HG02870 (cell line): ENCODE measurements around the gene OR5D14.

Experiments
- ATAC-seq: cut with Tn5 transposase; IDR thresholded peaks from one replicate; pipeline ENCODE4 v1.9.1; 2021; ENCODE audit warnings: mild to moderate bottlenecking, moderate library complexity; ENCODE audit not compliant: unreplicated experiment

OR5D14 gene

GRCh38 chr11:55795256-55795655 lies at the start of gene OR5D14:
Gene OR5D14 (plus strand): TSS chr11:55795556. CDS start chr11:55795556, 0 bp downstream.
- no peak for ATAC-seq

- no peak for ATAC-seq
These were observed 22.2 kb upstream of the OR5D14 start, which contains the start of gene OR5D13 for GRCh38 chr11:55773138-55773537. Gene OR5D13 (plus strand): TSS chr11:55773438. CDS start chr11:55773438, 0 bp downstream.

GRCh38 chr11:55791606-55792005 lies 3.8 kb upstream of the OR5D14 start:
- no peak for ATAC-seq

GRCh38 chr11:55793321-55793720 lies 2.0 kb upstream of the OR5D14 start:
- ATAC-seq, result no peak

- ATAC-seq, result no peak
These were observed 10.9 kb downstream of the OR5D14 start for GRCh38 chr11:55806248-55806647.

GRCh38 chr11:55811067-55811466 lies 15.7 kb downstream of the OR5D14 start, which contains the start of gene OR5L1:
Gene OR5L1 (plus strand): TSS chr11:55811367. CDS start chr11:55811467, 100 bp downstream.
- no peak for ATAC-seq

GRCh38 chr11:55819330-55819729 lies 24.0 kb downstream of the OR5D14 start, which contains the start of gene OR5D18:
Gene OR5D18 (plus strand): TSS chr11:55819630. CDS start chr11:55819630, 0 bp downstream.
- ATAC-seq, result no peak

- no peak for ATAC-seq
These were observed 31.6 kb downstream of the OR5D14 start, which contains the start of gene OR5L2 for GRCh38 chr11:55826919-55827318. Gene OR5L2 (plus strand): TSS chr11:55827219. CDS start chr11:55827219, 0 bp downstream.

GRCh38 chr11:55838452-55838851 lies 43.1 kb downstream of the OR5D14 start, which contains the start of gene OR5D16:
Gene OR5D16 (plus strand): TSS chr11:55838752. CDS start chr11:55838752, 0 bp downstream.
- no peak for ATAC-seq
